Right cardiac atrium (tissue), 5 donors: ENCODE results near the gene FAF1. TPM values are rescaled to one million over a fixed set of nuclear protein-coding genes. Genes with fewer than 3 reads are reported as not detected.

Experiments used
- ATAC-seq, 2 donors: fragments of 200-7000 bp; cut with Tn5 transposase; one replicate each; pipeline versions ENCODE4 v1.8.0 to v1.9.1; 2020; ENCODE audit warnings: moderate library complexity in 2 of 2, mild to moderate bottlenecking in 1 of 2
- DNase-seq, 3 donors: peaks; one replicate each; pipeline ENCODE4 v3.0.0-alpha.2; 2020
- H3K27ac ChIP-seq: one replicate; pipeline ENCODE4 v1.5.1; 2013; ENCODE audit warnings: mild to moderate bottlenecking, low read length, control low read depth, moderate library complexity
- H3K27me3 ChIP-seq: one replicate; pipeline ENCODE4 v1.6.1; 2013; ENCODE audit not compliant: control insufficient read depth, insufficient read depth
- H3K4me1 ChIP-seq: one replicate; pipeline ENCODE4 v1.6.1; 2013; ENCODE audit warnings: low read length; ENCODE audit not compliant: control insufficient read depth, insufficient read depth
- H3K4me3 ChIP-seq: one replicate; pipeline ENCODE4 v1.5.1; 2013; ENCODE audit warnings: low read length, control low read depth
- H3K9me3 ChIP-seq: one replicate; pipeline ENCODE4 v1.6.1; 2013; ENCODE audit warnings: low read length; ENCODE audit not compliant: control insufficient read depth
- WGBS: extraction: QIAGEN DNeasy Blood & Tissue Kit; methylation state at CpG from one replicate; pipeline ENCODE4 v1.1.7; 2013; 5-methylcytosine and 5-hydroxymethylcytosine counted together
- intact Hi-C, 4 donors: fragments of 100-400 bp; cut with DNase I; formaldehyde crosslinking; loops; one replicate each; pipeline versions ENCODE4 v1.11.0 to v1.14.0; 2022 to 2023
- polyA plus RNA-seq: library from polyadenylated mRNA; stranded (reverse); fragments of 200-250 nt; gene quantifications from one replicate; pipeline ENCODE4 v1.2.3, GENCODE V29; 2013
- total RNA-seq, 4 donors: library from RNA; stranded (reverse); fragmentation: NEBNext Ultra II Directional; extraction: Animal tissue kit (Norgen Biotek cat#: 25700); gene quantifications; one replicate each; pipeline ENCODE4 v1.2.1, GENCODE V29; 2021
- donor health status: healthy with polysubstance abuse.
- donor health status: DM: no; HTN: yes; CAD: no.
- donor health status: DM: no; HTN: no; CAD: no.
- donor health status: DM: no; HTN: yes; CAD: no; lungs with severe emphysema.
- donor health status: DM: yes; HTN: yes; CAD: no.

FAF1 gene
- total and polyA plus RNA-seq, 5 donors, result 52.3 to 90.0 (median 74.7) TPM

DNA sequence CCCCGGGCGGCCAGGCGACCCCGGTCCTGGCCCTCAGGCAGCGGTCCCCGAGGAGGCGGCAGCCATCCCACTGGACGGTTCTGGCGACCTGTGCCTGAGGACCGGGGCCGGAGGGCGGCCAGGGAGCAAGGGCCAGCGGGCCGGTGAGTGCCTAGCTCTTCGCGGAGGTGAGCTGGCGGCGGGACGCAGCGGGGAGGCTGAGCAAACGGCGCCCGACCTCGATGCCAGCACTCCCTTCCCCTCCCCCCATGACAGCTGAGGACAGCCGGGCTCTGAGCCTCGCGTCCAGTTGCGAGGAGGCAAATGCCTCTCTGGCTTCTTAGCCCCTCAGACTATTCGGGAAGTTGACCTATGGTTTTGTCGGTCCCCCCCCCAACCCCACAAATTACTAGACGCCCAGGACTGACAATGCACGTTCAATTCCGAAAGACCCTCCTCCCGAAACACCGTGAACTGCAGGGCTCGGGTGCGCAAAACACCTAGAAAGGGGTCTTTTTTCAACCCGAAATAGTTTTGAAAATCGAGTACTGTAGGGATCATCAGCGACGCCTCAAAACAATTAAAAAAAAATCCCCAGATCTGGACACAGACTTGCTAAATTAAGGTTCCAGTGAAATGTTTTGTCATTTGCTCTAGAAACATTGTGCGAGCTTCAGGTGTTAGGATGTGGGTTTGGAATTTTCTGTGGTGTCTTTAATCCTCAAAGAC lies 18.2 kb upstream of the FAF1 start:
- Histone ChIP-seq H3K9me3 (no peaks in the 10 kb centered on the region), H3K27me3 (no peaks in the 10 kb centered on the region), H3K4me1 (no peaks in the 10 kb centered on the region), H3K27ac (peak overlapping the region; percentile 93), H3K4me3 (peak overlapping the region; percentile 61)
- ATAC-seq (peak; percentile 83 to 84), DNase-seq (peak; percentile 65 to 87 (median 86))
- intact Hi-C loops, result no loop called here
- WGBS, result 4% methylated on average over 42 of the region's 42 CpGs

DNA sequence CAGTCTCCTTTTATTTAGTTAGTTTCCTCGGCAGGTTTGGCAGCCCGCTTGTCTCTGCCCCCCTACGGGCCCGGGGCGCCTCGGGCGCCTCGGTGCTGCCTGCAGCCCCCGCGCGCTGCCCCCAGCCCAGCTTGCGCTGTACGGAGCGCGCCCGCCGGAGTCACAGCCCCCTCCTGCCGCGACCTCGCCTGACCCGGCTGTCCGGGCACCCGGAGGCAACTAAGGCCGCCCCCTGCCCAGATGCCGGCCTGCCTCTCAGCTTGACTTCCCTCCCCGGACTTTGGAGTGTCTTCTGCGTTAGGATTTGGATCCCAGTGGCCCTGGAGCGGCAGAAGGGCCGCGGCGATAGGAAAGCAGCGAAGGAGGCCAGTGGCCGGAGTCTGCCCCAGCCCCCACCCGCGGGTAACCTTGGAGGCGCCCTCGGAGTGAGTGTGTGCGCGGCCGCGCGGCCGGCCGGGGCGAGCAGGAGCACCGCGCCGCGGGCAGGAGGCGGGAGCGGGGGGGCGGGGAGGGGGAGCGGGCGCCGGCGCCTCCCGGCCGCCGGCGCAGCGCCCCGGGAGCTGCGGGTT lies 17.6 kb upstream of the FAF1 start:
- peak overlapping the region; percentile 100 for H3K27ac ChIP-seq
- no peaks in the 10 kb centered on the region for H3K27me3 ChIP-seq
- intact Hi-C loops, result no loop called here
- DNase-seq (peak; percentile 69 to 91 (median 88)), ATAC-seq (peak; percentile 91)
- no peaks in the 10 kb centered on the region for H3K4me1 ChIP-seq
- under 1% methylated on average over 60 of the region's 63 CpGs for WGBS
- H3K4me3 ChIP-seq, result peak overlapping the region; percentile 61
- no peaks in the 10 kb centered on the region for H3K9me3 ChIP-seq

DNA sequence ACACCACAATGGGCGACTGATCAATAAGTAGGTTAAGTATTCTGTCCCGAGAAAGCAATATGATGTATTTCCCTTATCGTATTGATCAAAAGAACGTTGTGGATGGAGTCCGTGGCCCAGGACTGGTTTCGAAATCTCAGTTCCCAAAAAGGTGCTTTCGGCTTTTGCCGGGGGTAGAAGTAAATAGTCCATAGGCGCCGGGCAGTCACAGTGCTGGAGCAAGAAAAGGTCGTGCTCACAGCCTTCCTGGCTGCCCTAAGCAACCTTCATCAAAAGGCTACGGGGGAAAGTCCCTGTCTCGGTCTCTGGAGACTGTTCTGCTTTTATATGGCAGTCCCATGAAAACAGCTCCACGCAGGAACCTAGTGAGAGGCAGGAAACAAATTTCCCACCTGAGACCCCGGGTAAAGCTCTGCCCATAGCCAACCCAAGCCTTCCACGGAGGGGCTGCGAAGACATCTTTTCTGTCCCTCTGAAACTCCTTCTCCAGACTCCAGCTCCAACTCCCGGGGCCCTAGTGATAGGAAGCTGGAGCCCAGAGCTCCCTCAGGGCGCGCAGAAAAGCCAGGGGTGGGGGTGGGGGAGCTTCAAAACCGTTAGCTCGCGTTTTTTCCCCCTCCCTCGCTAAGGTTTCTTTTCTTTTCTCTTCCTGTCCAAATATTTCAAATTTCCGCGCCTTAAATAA lies 17.0 kb upstream of the FAF1 start:
- WGBS, result 4% methylated on average over 26 of the region's 26 CpGs

DNA sequence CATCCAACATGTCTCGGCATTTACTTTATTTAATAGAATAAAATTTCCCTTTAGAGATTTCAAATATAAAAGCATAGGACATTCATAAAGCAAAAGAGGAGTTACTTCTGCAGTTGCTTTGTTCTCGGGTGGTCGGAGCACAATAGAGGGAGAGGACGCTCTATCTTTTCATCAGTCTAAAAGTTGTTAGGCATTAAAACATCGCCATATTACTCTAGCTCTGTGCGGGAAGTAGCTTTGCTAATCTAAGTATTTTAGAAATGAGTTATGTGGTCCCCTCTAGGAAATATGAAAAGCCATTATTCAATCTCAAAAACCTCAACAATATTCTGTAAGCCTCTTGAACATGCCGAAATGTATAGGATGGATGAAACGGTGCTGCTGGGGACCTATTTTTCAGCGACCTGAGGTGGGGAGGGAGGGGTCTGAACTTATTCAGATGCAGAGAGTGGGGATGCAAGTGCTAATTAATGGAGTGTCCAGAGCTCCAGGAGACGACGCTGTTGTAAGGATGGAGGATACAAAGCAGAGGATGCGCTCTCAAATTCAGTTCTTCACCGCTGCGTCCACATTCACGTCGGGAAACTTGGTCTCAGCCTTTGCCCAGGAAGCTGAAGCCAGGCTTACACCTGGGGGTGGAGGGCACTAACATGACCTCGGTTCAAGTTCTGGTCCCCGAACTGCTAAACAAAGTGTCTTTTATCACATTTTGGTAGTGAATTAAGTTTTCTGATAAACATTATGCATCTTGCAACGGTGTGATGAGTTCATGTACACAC lies 16.2 kb upstream of the FAF1 start:
- DNase-seq, result no peak
- 42% methylated on average over 19 of the region's 19 CpGs for WGBS
- Histone ChIP-seq H3K4me1 (no peaks in the 10 kb centered on the region), H3K27me3 (no peaks in the 10 kb centered on the region), H3K4me3 (peak overlapping the region; percentile 61), H3K27ac (peak overlapping the region; percentile 70), H3K9me3 (no peaks in the 10 kb centered on the region)
- intact Hi-C loops, result no loop called here
- peak in 1 of 2 donors; percentile 10 for ATAC-seq

More for the DNA sequence above, 17.0 kb upstream of the FAF1 start:
- no peaks in the 10 kb centered on the region for H3K27me3 ChIP-seq
- peak; percentile 74 to 75 for ATAC-seq
- H3K4me1 ChIP-seq, result no peaks in the 10 kb centered on the region
- no peaks in the 10 kb centered on the region for H3K9me3 ChIP-seq
- H3K27ac ChIP-seq, result peak overlapping the region; percentile 100
- H3K4me3 ChIP-seq, result peak overlapping the region; percentile 61
- peak in 2 of 3 donors; percentile 49 to 61 for DNase-seq
- intact Hi-C loops, result no loop called here

DNA sequence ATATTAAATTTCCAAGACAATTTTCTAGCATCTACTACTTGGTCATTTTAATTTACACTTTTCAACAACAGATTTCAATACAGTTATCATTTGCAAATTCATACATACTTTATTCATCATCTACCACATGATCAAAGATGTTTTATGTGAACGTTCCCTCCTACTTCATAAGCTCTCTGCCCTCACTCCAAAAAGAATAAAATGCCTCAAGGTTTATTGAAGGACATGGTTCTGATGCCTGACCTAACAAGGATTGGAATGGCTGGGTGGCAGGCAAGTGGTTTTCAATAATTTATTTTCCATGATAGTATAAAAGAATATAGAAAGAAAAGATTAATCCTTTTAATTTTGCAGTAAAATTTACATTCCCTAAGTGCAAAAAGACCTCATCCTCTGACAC lies 15.4 kb upstream of the FAF1 start:
- no peak for ATAC-seq
- no peak overlapping the region for H3K4me3 ChIP-seq
- no peak overlapping the region for H3K27ac ChIP-seq
- 73% methylated on average over 1 of the region's 1 CpG for WGBS
- intact Hi-C loops, result no loop called here
- DNase-seq, result no peak
- H3K27me3 ChIP-seq, result no peaks in the 10 kb centered on the region
- no peaks in the 10 kb centered on the region for H3K9me3 ChIP-seq
- no peaks in the 10 kb centered on the region for H3K4me1 ChIP-seq

DNA sequence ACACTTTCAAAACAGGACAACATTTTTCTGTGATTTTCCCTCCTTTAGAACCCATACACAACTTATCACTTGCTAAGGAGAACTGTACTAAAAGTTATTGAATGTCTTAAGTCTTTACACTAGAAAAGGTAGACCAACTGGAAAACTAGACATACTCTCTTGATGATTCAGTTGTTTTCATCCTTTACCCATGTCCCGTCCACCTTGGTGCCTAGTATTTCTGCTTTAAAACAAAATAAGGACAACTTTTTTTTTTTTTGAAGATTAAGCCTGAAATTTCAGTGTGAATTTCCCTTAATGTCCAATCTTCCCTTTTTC lies 14.5 kb upstream of the FAF1 start:
- DNase-seq (no peak), ATAC-seq (no peak)
- Histone ChIP-seq H3K4me1 (no peaks in the 10 kb centered on the region), H3K27me3 (no peaks in the 10 kb centered on the region), H3K27ac (no peak overlapping the region), H3K4me3 (no peak overlapping the region), H3K9me3 (no peaks in the 10 kb centered on the region)
- WGBS, result 92% methylated on average over 1 of the region's 1 CpG
- intact Hi-C loops, result no loop called here

DNA sequence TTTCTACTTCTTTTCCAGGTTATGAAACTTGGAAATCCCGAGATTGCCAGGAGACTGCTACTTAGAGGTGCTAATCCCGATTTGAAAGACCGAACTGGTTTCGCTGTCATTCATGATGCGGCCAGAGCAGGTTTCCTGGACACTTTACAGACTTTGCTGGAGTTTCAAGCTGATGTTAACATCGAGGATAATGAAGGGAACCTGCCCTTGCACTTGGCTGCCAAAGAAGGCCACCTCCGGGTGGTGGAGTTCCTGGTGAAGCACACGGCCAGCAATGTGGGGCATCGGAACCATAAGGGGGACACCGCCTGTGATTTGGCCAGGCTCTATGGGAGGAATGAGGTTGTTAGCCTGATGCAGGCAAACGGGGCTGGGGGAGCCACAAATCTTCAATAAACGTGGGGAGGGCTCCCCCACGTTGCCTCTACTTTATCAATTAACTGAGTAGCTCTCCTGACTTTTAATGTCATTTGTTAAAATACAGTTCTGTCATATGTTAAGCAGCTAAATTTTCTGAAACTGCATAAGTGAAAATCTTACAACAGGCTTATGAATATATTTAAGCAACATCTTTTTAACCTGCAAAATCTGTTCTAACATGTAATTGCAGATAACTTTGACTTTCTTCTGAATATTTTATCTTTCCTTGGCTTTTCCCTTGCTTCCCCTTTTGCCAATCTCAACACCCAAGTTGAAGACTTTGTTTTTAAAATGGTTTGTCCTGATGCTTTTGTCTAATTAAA lies 14.0 kb upstream of the FAF1 start:
- ATAC-seq (no peak), DNase-seq (no peak)
- H3K27me3 ChIP-seq, result no peaks in the 10 kb centered on the region
- no peak overlapping the region for H3K27ac ChIP-seq
- H3K4me3 ChIP-seq, result no peak overlapping the region
- no peaks in the 10 kb centered on the region for H3K4me1 ChIP-seq
- H3K9me3 ChIP-seq, result no peaks in the 10 kb centered on the region
- intact Hi-C loops, result no loop called here
- WGBS, result 89% methylated on average over 13 of the region's 13 CpGs

DNA sequence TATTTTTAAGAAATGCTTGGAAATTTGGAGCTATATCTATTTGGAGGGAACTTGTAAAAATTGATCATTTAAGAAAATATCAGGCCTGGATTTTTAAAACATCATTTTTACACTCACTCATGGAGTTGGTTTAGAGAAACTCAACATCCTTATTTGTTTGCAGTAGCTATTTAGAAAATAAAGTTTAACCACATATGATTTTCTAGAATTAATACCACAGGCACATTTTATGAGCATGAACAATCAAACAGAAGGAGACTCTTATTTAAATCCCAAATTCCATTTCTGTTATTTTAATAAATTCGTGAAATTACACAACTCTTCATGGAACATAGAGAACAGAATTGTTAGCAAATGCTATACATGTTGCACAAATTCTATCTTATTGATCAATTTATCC lies 13.2 kb upstream of the FAF1 start:
- DNase-seq, result no peak

DNA sequence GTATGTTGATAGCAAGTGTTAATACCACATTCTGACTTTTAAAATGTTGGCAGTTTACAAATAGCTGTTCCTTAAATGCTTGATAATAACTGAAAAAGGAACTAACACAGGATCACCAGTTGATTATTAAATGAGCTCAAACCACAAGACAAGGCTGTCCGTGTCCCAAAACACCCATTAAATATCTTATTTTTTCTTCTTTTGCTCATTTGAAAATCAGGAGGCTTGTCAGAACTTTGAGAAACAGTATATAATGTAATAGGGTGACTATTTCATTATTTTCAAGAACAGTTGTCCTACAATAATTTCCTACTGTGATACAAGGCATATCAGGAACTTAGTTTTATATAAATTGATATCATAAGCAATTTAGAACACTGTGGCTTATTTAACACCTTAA lies 12.7 kb upstream of the FAF1 start:
- no peak for ATAC-seq
- WGBS, result 49% methylated on average over 1 of the region's 1 CpG
- Histone ChIP-seq H3K9me3 (no peaks in the 10 kb centered on the region), H3K4me1 (no peaks in the 10 kb centered on the region), H3K27ac (no peak overlapping the region), H3K27me3 (no peaks in the 10 kb centered on the region), H3K4me3 (peak overlapping the region; percentile 12)
- intact Hi-C loops, result no loop called here
- no peak for DNase-seq

More for the DNA sequence above, 13.2 kb upstream of the FAF1 start:
- ATAC-seq, result no peak
- no peaks in the 10 kb centered on the region for H3K27me3 ChIP-seq
- WGBS, result 89% methylated on average over 1 of the region's 1 CpG
- no peak overlapping the region for H3K4me3 ChIP-seq
- H3K27ac ChIP-seq, result no peak overlapping the region
- no peaks in the 10 kb centered on the region for H3K4me1 ChIP-seq
- intact Hi-C loops, result no loop called here
- no peaks in the 10 kb centered on the region for H3K9me3 ChIP-seq

DNA sequence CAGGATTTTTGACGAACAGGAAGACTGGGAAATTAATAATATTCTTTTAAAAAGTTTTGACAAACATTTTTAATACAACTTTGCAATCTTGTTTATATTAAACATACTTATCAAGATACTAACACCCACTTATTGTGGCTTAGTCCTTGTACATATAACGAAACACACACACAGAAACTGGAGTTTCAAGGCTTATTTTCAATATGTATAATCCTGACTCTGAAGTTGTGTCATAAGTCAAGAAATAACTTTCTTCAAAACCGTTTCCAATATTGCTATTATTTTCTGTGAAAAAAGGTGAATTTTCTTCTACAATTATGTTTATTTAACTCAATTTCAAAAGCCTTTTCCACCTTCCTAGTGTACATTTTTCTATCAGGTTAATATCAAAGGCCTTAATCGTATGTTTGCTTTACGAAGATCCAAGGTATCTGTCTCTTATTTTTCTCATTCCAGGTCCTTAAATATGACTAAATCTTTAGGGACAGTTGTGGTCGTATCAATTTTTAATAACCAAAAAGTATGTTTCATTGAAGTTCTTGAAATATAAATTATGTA lies 11.8 kb upstream of the FAF1 start:
- WGBS, result 59% methylated on average over 6 of the region's 6 CpGs

More for the DNA sequence above, 11.8 kb upstream of the FAF1 start:
- peak overlapping the region; percentile 34 for H3K4me3 ChIP-seq
- intact Hi-C loops, result no loop called here
- H3K4me1 ChIP-seq, result no peaks in the 10 kb centered on the region
- H3K27ac ChIP-seq, result no peak overlapping the region
- ATAC-seq, result no peak
- DNase-seq, result no peak
- no peaks in the 10 kb centered on the region for H3K27me3 ChIP-seq
- no peaks in the 10 kb centered on the region for H3K9me3 ChIP-seq
